Measurements from ENCODE around the gene RAET1E.
"Not testable (repeated sequence)": the region's sequence is repeated elsewhere in the genome, so short reads cannot be mapped to it uniquely, and the experiment has no call there.

The RAET1E gene

DNA sequence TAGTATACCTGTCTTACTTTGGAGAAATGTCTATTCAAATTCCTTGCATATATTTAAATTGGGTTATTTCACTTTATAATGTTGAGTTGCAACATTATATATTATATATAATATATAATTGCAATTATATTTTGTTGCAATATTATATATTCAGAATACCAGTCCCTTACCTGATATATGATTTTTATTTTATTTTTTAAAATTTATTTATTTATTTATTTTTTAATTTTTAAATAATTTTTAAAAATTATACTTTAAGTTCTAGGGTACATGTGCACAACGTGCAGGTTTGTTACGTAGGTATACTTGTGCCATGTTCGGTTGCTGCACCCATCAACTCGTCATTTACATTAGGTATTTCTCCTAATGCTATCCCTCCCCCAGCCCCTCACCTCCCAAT, 29.1 kb upstream of the RAET1E start:
- DNase-seq (ENCODE audit: low spot score): not testable (repeated sequence)

DNA sequence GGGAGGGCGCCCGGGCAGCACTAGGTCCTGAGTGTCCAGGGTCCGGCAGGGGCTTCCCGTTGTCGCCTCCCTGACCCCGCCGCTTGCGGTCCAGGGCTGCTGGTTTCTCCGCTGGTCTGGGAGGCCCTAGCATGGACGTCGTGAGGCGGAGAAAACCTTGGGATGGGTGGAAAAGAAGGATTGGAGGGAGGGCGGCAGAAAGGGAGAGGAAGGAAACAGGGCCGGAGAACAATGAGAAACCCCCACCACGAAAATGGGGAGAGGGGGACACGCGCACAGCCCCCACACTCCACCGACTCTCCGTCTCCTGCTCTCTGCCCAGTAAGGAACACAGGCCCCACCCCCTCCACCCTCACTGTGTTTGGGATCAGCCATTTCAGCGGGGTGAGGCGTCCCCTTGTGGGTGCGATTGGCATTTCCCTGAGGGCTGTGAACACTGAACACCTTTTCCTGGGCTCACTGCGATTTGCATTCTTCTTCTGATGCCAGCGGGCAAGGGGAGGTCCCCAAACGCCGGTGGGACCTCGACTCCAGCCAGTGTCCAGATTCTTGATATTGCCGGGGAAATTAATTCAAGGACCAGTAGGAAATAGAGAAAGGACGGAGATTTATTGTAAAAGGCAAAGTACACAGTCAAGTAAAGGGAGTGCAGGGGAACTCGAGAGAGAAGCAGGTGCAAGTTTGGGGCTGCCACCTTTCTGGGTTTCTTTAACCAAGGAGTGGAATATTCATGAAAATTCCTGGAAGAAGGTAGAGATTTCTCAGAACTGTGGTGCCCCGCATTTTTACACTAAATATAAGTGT, 28.3 kb upstream of the RAET1E start:
- peak; percentile 87 for DNase-seq (ENCODE audit: low spot score)

- no peak for DNase-seq (ENCODE audit: low spot score)
Measured at GRCh38 chr6:149925253-149925973, 27.5 kb upstream of the RAET1E start.

DNA sequence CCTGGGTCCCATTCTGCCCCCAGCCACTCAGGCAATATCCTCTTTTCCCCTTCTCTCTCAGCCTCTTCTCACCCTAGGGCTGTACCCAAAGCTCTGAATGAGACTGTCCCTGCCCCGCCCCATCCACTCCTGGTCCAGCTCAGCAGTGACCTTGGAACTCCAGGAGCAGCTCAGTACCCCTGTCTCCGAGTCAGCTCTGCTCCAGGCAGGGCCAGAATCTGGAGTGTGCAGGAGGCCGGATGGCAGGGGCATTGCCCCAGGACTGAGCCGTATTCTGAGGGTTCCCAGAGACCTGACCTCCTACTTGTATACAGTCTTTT, 27.0 kb upstream of the RAET1E start:
- DNase-seq (ENCODE audit: low spot score): no peak

DNA sequence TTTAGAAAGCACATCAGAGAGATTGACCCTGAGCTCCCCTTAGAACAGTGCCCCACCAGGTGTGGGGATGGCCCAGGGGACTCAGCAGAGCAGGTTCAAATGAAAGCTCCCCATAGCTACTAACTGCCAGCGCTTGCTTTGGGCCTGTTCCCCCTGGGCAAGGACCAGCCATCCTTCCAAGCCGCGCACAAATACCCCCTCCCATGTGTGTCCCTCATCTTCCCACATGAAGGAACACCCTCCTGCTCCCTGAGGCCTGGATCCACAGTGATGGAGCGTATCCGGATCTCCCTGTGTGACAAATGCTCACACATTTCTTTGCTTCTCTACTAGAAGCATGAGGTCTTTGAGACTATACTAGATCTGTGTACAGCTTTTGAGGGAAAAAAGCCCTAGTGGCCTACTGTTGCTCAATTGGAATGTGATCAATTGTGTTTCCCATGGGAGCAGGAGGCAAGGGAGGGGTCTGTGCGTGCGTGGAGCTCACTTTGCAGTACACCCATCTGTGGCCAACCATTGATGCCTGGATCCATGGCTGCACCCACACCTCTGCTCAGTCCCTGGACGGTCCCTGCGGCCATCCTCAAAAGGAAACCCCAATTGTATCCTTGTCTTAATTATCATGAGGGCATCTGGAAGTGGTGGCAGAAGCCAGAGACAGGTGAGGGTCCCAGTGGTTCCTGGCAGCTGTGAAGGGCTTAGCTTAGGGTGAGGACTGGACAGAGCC, 26.5 kb upstream of the RAET1E start:
- DNase-seq (ENCODE audit: low spot score): no peak

DNA sequence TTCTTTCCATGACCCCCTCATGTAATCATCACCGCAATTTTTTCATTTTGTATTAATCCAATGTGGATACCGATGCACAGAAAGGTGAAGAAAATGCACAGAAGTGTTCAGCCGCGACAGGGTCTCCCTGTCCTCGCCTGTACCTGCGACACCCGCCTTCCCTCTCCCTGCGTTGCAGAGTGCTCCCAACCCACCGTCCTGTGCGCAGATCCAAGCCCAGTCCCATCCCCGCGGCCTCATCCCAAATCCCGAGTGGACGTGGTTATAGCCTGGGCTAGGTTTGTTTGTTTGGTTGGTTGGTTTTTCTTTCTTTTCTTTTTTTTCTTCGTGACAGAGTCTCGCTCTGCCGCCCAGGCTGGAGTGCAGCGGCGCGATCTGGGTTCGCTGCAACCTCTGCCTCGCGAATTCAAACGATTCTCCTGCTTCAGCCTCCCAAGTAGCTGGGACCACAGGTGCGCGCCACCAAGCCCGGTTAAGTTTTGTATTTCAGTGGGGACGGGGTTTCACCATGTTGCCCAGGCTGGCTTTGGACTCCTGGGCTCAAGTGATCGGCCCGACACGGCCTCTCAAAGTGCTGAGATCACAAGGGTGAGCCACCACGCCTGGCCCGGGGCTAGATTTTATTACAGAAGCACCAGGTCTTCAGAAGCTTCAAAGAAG, 25.5 kb upstream of the RAET1E start:
- no peak for DNase-seq (ENCODE audit: low spot score)

- DNase-seq (ENCODE audit: low spot score): peak; percentile 91
Measured at GRCh38 chr6:149922642-149923326, 24.9 kb upstream of the RAET1E start, which contains the start of gene RAET1G. Gene RAET1G (minus strand): TSS chr6:149923121. CDS start chr6:149923010, 111 bp downstream.

DNA sequence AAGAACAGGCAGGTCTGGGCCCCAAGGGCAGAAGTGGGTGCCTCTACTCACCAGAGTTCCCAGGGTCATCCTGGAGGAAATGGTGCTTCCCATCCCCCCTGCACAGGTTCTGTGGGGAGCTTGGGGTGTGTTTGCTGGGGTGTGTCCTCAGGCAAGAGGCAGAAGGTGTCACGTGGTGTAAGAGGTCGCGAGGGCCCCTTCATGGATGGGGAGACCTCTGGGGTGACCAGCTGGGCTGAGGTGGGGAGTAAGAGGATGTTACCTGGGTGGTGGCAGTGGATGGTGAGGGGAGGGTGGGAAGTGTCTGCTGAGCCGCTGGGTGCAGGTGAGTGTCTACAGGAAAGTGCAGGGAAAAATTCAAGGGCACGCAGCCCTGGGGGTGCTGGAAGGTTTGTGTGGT, 24.2 kb upstream of the RAET1E start:
- DNase-seq (ENCODE audit: low spot score): not testable (repeated sequence)

- DNase-seq (ENCODE audit: low spot score): no peak
Measured at GRCh38 chr6:149921361-149921760, 23.4 kb upstream of the RAET1E start.

- no peak for DNase-seq (ENCODE audit: low spot score)
Measured at GRCh38 chr6:149919834-149920225, 21.9 kb upstream of the RAET1E start.

- not testable (repeated sequence) for DNase-seq (ENCODE audit: low spot score)
Measured at GRCh38 chr6:149919126-149919833, 21.4 kb upstream of the RAET1E start.

- no peak for DNase-seq (ENCODE audit: low spot score)
Measured at GRCh38 chr6:149918151-149918905, 20.4 kb upstream of the RAET1E start.

DNA sequence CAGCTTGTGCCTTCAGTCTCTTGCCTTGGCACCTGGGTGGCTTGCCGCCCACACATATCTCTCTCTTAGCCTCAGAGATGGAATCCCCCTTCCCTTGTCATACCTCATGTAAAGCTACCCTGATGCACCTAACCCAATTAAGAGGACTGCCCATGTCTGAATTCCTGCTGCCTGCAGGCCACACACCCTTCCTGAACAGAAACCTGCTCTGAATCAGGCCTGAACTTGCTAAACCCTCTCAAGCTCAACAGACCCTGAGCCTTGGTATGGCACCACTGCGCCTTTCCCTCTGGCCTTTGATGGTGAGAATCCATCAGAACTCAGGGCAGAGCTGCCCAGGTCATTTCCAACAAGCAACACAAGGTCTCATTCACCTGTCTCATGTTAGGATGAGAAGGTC, 19.8 kb upstream of the RAET1E start:
- no peak for DNase-seq (ENCODE audit: low spot score)

DNA sequence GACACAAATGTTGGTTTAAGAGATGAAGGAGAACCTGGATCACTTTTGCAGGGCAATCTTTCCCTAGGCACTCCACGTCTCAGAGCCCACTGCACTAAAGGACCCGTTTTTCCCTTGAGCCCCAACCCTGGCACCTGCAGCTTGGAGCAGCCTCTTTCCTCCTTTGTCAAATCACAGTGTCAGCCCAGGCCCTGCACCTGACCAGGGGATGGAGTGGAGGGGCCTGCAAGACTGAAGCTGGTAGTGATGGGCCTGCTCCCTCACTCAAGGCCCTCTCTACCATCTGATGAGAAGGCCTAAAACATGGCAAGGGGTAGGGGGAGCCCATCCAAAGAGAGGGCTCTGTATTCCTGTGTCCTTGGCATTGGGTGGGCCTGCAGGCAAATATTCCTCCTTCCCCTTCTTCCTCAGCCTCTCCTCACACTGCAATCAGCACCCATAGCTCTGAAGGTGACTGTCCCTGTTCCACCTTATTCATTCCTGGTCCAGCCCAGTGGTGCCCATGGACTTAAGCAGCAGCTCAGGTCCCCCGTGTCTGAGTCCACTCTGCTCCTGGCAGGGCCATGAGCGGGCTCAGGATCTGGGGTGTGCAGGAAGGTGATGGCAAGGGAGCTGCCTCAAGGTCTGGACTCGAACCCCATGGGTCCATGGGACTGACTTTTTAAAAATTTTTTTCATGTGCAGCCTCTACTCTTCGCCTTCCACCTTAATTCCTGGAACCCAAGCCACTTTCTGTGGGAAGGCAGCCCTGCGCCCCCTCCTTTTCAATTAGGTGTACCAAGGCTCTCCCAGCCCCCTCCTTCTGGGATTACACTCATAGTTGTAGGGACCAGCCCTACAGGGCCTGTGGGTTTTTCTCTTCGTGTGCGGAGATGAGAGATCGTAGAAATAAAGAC, 18.3 kb upstream of the RAET1E start:
- no peak for DNase-seq (ENCODE audit: low spot score)

GRCh38 chr6:149913540-149914240, 15.8 kb upstream of the RAET1E start:
- no peak for DNase-seq (ENCODE audit: low spot score)

GRCh38 chr6:149913085-149913484, 15.2 kb upstream of the RAET1E start:
- DNase-seq (ENCODE audit: low spot score): no peak

- not testable (repeated sequence) for DNase-seq (ENCODE audit: low spot score)
Measured at GRCh38 chr6:149912680-149913079, 14.8 kb upstream of the RAET1E start.

- no peak for DNase-seq (ENCODE audit: low spot score)
Measured at GRCh38 chr6:149910721-149911151, 12.8 kb upstream of the RAET1E start.

All from Ammon's horn (tissue), 1 donor.